Measurements from ENCODE around the gene MIEN1.
"Not testable (repeated sequence)": the region's sequence is repeated elsewhere in the genome, so short reads cannot be mapped to it uniquely, and the experiment has no call there.

The MIEN1 gene

DNA sequence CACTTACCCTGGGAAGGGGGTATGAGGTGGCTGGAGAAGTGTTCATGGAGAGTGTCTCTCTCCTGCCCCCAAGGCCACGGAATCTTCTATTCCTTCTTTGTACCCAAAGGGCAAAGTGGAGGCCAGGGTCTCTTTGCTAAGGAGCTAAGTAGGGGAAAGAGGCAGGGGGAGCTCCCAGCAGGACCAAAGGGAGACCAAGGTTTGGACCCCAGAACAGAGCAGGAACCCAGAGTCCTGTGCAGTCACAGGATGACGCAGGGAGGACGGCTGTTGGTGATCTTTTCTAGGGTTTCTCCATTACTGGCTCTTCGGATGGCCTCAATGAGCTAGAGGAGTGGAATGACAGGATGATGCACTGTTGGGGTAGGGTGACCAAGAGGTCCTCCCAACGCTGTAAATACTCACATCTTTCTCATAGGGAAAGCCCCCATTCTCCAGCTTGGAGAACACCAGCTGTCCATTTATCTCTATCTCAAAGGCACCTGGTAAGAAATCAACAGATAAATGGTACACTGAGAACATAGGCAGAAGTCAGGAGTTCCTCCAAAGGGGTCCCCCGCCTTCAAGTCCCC, 966 bp downstream of the MIEN1 start:
- H3K27me3 ChIP-seq (ENCODE audit: low read depth, low read length) = no peaks in the 10 kb centered on the region
- H4K20me1 ChIP-seq (ENCODE audit: insufficient read depth, low read length) = no peaks in the 10 kb centered on the region
- TF ChIP-seq CTCF (IDR thresholded peaks at IDR 0.05; ENCODE audit: low read depth, low read length) = no peak
- no peak for TF ChIP-seq EZH2phosphoT487 (IDR thresholded peaks at IDR 0.05; ENCODE audit: low read depth)
- H3K4me1 ChIP-seq (ENCODE audit: low read length) = peaks cover 6% of the 10 kb centered on the region
- no peaks in the 10 kb centered on the region for H3K9me3 ChIP-seq (ENCODE audit: insufficient read depth, low read length)
- peaks cover 14% of the 10 kb centered on the region for H3K36me3 ChIP-seq (replicated peaks; ENCODE audit: low read depth, low read length)
- no peak overlapping the region for H3K27ac ChIP-seq (ENCODE audit: low read length)
- no peak overlapping the region for H2AFZ ChIP-seq (ENCODE audit: low read depth, low read length)
- peak overlapping the region; percentile 98 for H3K4me3 ChIP-seq (ENCODE audit: low read length)
- H3K4me2 ChIP-seq (ENCODE audit: low read length) = peak overlapping the region; percentile 99
- H3K9ac ChIP-seq (ENCODE audit: low read length) = peak overlapping the region; percentile 95
- peaks cover 10% of the 10 kb centered on the region for H3K79me2 ChIP-seq (ENCODE audit: low read length)

DNA sequence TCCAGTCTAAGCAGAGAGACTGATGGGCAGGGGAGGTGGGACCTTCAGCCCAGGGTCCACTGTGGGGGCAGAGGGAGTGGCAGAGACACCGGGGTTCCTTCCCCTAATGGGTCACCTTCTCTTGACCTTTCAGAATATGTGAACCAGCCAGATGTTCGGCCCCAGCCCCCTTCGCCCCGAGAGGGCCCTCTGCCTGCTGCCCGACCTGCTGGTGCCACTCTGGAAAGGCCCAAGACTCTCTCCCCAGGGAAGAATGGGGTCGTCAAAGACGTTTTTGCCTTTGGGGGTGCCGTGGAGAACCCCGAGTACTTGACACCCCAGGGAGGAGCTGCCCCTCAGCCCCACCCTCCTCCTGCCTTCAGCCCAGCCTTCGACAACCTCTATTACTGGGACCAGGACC, 2.8 kb downstream of the MIEN1 start:
- Histone ChIP-seq H3K27me3 (ENCODE audit: low read depth, low read length) (no peaks in the 10 kb centered on the region), H3K9me3 (ENCODE audit: insufficient read depth, low read length) (no peaks in the 10 kb centered on the region), H3K79me2 (ENCODE audit: low read length) (peaks cover 10% of the 10 kb centered on the region), H3K36me3 (replicated peaks; ENCODE audit: low read depth, low read length) (peaks cover 14% of the 10 kb centered on the region), H3K4me1 (ENCODE audit: low read length) (peaks cover 12% of the 10 kb centered on the region), H2AFZ (ENCODE audit: low read depth, low read length) (no peak overlapping the region), H3K4me2 (ENCODE audit: low read length) (no peak overlapping the region), H3K27ac (ENCODE audit: low read length) (no peak overlapping the region), H3K4me3 (ENCODE audit: low read length) (no peak overlapping the region), H3K9ac (ENCODE audit: low read length) (no peak overlapping the region), H4K20me1 (ENCODE audit: insufficient read depth, low read length) (no peaks in the 10 kb centered on the region)
- TF ChIP-seq CTCF (IDR thresholded peaks at IDR 0.05; ENCODE audit: low read depth, low read length) (no peak), EZH2phosphoT487 (IDR thresholded peaks at IDR 0.05; ENCODE audit: low read depth) (no peak)

GRCh38 chr17:39726617-39727016, 3.7 kb downstream of the MIEN1 start:
- no peaks in the 10 kb centered on the region for H4K20me1 ChIP-seq (ENCODE audit: insufficient read depth, low read length)
- no peaks in the 10 kb centered on the region for H3K27me3 ChIP-seq (ENCODE audit: low read depth, low read length)
- no peak overlapping the region for H3K4me2 ChIP-seq (ENCODE audit: low read length)
- peaks cover 10% of the 10 kb centered on the region for H3K79me2 ChIP-seq (ENCODE audit: low read length)
- H3K36me3 ChIP-seq (replicated peaks; ENCODE audit: low read depth, low read length) = peaks cover 14% of the 10 kb centered on the region
- no peaks in the 10 kb centered on the region for H3K9me3 ChIP-seq (ENCODE audit: insufficient read depth, low read length)
- H3K9ac ChIP-seq (ENCODE audit: low read length) = no peak overlapping the region
- no peak overlapping the region for H2AFZ ChIP-seq (ENCODE audit: low read depth, low read length)
- no peak overlapping the region for H3K27ac ChIP-seq (ENCODE audit: low read length)
- H3K4me3 ChIP-seq (ENCODE audit: low read length) = no peak overlapping the region
- H3K4me1 ChIP-seq (ENCODE audit: low read length) = peaks cover 12% of the 10 kb centered on the region
- TF ChIP-seq CTCF (IDR thresholded peaks at IDR 0.05; ENCODE audit: low read depth, low read length) (no peak), EZH2phosphoT487 (IDR thresholded peaks at IDR 0.05; ENCODE audit: low read depth) (no peak)

DNA sequence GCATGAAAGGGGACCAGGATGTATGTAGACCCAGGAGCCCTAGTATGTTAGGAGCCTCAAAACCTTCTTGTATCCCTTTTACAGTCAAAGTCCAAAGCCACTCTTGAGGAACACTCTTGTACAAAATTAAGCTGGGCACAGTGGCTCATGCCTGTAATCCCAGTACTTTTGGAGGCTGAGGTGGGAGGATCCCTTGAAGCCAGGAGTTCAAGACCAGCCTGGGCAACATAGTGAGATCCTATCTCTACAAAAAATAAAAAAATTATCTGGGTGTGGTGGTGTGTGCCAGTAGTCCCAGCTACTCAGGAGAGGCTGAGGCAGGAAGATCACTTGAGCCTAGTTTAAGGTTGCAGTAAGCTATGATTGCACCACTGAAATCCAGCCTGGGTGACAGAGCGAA, 4.4 kb downstream of the MIEN1 start:
- H2AFZ ChIP-seq (ENCODE audit: low read depth, low read length); H3K27ac ChIP-seq (ENCODE audit: low read length); H3K9ac ChIP-seq (ENCODE audit: low read length); H3K4me3 ChIP-seq (ENCODE audit: low read length); H3K79me2 ChIP-seq (ENCODE audit: low read length); H4K20me1 ChIP-seq (ENCODE audit: insufficient read depth, low read length); H3K9me3 ChIP-seq (ENCODE audit: insufficient read depth, low read length); H3K4me2 ChIP-seq (ENCODE audit: low read length); H3K27me3 ChIP-seq (ENCODE audit: low read depth, low read length): not testable (repeated sequence)
- Histone ChIP-seq H3K4me1 (ENCODE audit: low read length) (peaks cover 12% of the 10 kb centered on the region), H3K36me3 (replicated peaks; ENCODE audit: low read depth, low read length) (peaks cover 14% of the 10 kb centered on the region)

Measured in OCI-LY3 (cell line).